ENCODE results near the gene OBSCN.

DNA sequence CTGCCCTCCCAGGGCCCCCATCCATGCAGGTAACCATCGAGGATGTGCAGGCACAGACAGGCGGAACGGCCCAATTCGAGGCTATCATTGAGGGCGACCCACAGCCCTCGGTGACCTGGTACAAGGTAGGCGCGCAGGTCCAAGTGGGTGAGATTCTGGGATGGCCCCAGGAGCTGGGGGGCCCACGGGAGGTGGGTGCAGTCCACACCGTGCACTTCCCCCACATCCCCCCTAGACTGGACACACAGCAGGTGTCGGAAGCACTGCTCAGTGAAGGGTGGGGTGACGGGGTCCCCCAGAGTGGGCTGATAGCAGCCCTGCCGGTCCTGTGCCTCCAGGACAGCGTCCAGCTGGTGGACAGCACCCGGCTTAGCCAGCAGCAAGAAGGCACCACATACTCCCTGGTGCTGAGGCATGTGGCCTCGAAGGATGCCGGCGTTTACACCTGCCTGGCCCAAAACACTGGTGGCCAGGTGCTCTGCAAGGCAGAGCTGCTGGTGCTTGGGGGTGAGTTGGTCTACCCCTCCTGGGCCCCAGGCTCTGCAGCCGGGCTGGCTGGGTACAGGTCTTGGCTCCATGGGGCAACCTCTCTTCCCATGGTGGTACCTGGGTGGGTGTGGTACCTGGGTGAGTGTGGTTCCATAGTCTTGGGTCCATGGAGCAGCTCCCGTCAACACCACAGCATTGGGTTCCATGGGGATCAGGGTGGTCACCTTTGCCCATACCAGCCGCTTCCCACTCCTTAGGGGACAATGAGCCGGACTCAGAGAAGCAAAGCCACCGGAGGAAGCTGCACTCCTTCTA lies 158.4 kb downstream of the OBSCN start:
- TF ChIP-seq, protein P1, sequence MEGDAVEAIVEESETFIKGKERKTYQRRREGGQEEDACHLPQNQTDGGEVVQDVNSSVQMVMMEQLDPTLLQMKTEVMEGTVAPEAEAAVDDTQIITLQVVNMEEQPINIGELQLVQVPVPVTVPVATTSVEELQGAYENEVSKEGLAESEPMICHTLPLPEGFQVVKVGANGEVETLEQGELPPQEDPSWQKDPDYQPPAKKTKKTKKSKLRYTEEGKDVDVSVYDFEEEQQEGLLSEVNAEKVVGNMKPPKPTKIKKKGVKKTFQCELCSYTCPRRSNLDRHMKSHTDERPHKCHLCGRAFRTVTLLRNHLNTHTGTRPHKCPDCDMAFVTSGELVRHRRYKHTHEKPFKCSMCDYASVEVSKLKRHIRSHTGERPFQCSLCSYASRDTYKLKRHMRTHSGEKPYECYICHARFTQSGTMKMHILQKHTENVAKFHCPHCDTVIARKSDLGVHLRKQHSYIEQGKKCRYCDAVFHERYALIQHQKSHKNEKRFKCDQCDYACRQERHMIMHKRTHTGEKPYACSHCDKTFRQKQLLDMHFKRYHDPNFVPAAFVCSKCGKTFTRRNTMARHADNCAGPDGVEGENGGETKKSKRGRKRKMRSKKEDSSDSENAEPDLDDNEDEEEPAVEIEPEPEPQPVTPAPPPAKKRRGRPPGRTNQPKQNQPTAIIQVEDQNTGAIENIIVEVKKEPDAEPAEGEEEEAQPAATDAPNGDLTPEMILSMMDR (IDR thresholded peaks at IDR 0.05; ENCODE audit: extremely low read depth in 1 of 2, insufficient read depth in 1 of 2, low read depth in 1 of 2, low read length in 2 of 2) = no peak
- TF ChIP-seq MYC (IDR thresholded peaks at IDR 0.05; ENCODE audit: low read depth, low read length) (no peak), POLR2AphosphoS5 (IDR thresholded peaks at IDR 0.05; ENCODE audit: insufficient read depth, low read depth, low read length) (no peak)
